CD14-positive monocyte (primary cell): Measurements from ENCODE around the gene SCEL. TPM values are rescaled to one million over a fixed set of nuclear protein-coding genes. Genes with fewer than 3 reads are reported as not detected.

Source experiments
- DNase-seq, 3 donors: peaks; one replicate each; pipeline ENCODE4 v3.0.0-alpha.2; 2011 to 2022
- H2AFZ ChIP-seq: 2 replicates; pipeline ENCODE4 v1.6.0; 2012; ENCODE audit warnings: mild to moderate bottlenecking, low read depth, low read length, inconsistent platforms; ENCODE audit not compliant: insufficient read depth, poor library complexity, severe bottlenecking
- H3K27ac ChIP-seq, 2 donors: 1 replicate in 1 of 2; 2 replicates in 1 of 2; pipeline ENCODE4 v1.5.1; 2012 to 2013; ENCODE audit warnings: low read length in 2 of 2, control low read depth in 1 of 2, inconsistent platforms in 1 of 2, low read depth in 1 of 2, mild to moderate bottlenecking in 1 of 2
- H3K27me3 ChIP-seq, 2 donors: one replicate each; pipeline versions ENCODE4 v1.6.0 to v1.6.1; 2011 to 2013; ENCODE audit warnings: low read length in 2 of 2; ENCODE audit not compliant: control insufficient read depth in 2 of 2, insufficient read depth in 2 of 2
- H3K36me3 ChIP-seq, 2 donors: replicated peaks in 1 of 2; 1 replicate in 1 of 2; 2 replicates in 1 of 2; pipeline versions ENCODE4 v1.5.1 to v1.6.1; 2012 to 2013; ENCODE audit warnings: low read length in 2 of 2, control low read depth in 1 of 2, inconsistent platforms in 1 of 2, mild to moderate bottlenecking in 1 of 2; ENCODE audit not compliant: insufficient read depth in 2 of 2, control insufficient read depth in 1 of 2
- H3K4me1 ChIP-seq, 2 donors: 1 replicate in 1 of 2; 2 replicates in 1 of 2; pipeline versions ENCODE4 v1.5.1 to v1.6.1; 2012 to 2013; ENCODE audit warnings: low read length in 2 of 2, control low read depth in 1 of 2, inconsistent platforms in 1 of 2, mild to moderate bottlenecking in 1 of 2, moderate library complexity in 1 of 2; ENCODE audit not compliant: insufficient read depth in 2 of 2, control insufficient read depth in 1 of 2
- H3K4me2 ChIP-seq: replicated peaks from 2 replicates; pipeline ENCODE3; 2012; ENCODE audit warnings: low read length, moderate library complexity, mild to moderate bottlenecking; ENCODE audit not compliant: poor library complexity, severe bottlenecking; ENCODE audit errors: extremely low read depth
- H3K4me3 ChIP-seq, 3 experiments: fragments of 200-600 bp in 1 of 3; sonication (generic) in 1 of 3; replicated peaks in 1 of 3; 1 replicate in 2 of 3; 2 replicates in 1 of 3; pipeline ENCODE4 v1.5.1; 2011 to 2013; ENCODE audit warnings: low read length in 3 of 3, mild to moderate bottlenecking in 3 of 3, control low read depth in 2 of 3, low read depth in 2 of 3, inconsistent platforms in 1 of 3, moderate library complexity in 1 of 3
- H3K79me2 ChIP-seq: 2 replicates; pipeline ENCODE4 v1.6.0; 2012; ENCODE audit warnings: mild to moderate bottlenecking, control low read depth, inconsistent platforms, low read length, moderate library complexity; ENCODE audit not compliant: insufficient read depth
- H3K9ac ChIP-seq: 2 replicates; pipeline ENCODE4 v1.6.0; 2017; ENCODE audit warnings: low read length, mild to moderate bottlenecking; ENCODE audit not compliant: insufficient read depth, poor library complexity, severe bottlenecking
- H3K9me3 ChIP-seq, 2 donors: replicated peaks in 1 of 2; 1 replicate in 1 of 2; 2 replicates in 1 of 2; pipeline versions ENCODE4 v1.5.1 to v1.6.1; 2012 to 2013; ENCODE audit warnings: low read length in 2 of 2, control low read depth in 1 of 2; ENCODE audit not compliant: control insufficient read depth in 1 of 2, insufficient read depth in 1 of 2
- H4K20me1 ChIP-seq: 2 replicates; pipeline ENCODE4 v1.6.0; 2012; ENCODE audit warnings: mild to moderate bottlenecking, low read length, control low read depth, moderate library complexity; ENCODE audit not compliant: insufficient read depth
- H3K27ac Mint-ChIP-seq, 7 donors: one replicate each; pipeline ENCODE4 v1.8.0; 2020; ENCODE audit warnings: mild to moderate bottlenecking in 7 of 7, mixed read lengths in 7 of 7, moderate library complexity in 6 of 7, inconsistent platforms in 2 of 7
- H3K27me3 Mint-ChIP-seq, 3 donors: one replicate each; pipeline ENCODE4 v1.8.0; 2021 to 2022; ENCODE audit warnings: low read depth in 3 of 3, mild to moderate bottlenecking in 3 of 3, mixed read lengths in 3 of 3, moderate library complexity in 3 of 3, inconsistent platforms in 1 of 3
- H3K36me3 Mint-ChIP-seq, 2 donors: one replicate each; pipeline ENCODE4 v1.8.0; 2020; ENCODE audit warnings: mixed read lengths in 2 of 2, inconsistent platforms in 1 of 2, mild to moderate bottlenecking in 1 of 2
- H3K4me1 Mint-ChIP-seq: one replicate; pipeline ENCODE4 v1.8.0; 2020; ENCODE audit warnings: mild to moderate bottlenecking, mixed read lengths
- H3K4me3 Mint-ChIP-seq, 2 donors: one replicate each; pipeline ENCODE4 v1.8.0; 2020; ENCODE audit warnings: mild to moderate bottlenecking in 2 of 2, mixed read lengths in 2 of 2, moderate library complexity in 1 of 2
- H3K9me3 Mint-ChIP-seq, 7 donors: one replicate each; pipeline ENCODE4 v1.8.0; 2020 to 2022; ENCODE audit warnings: mixed read lengths in 7 of 7, mild to moderate bottlenecking in 6 of 7, moderate library complexity in 6 of 7, inconsistent platforms in 2 of 7
- WGBS: methylation state at CpG from one replicate; pipeline ENCODE4 v1.1.5; 2013; ENCODE audit warnings: missing lambda C conversion rate; ENCODE audit not compliant: insufficient coverage; 5-methylcytosine and 5-hydroxymethylcytosine counted together
- intact Hi-C, 2 donors: fragments of 100-400 bp; cut with micrococcal nuclease; formaldehyde crosslinking; loops; one replicate each; pipeline versions ENCODE4 v1.15.0 to v1.15.1; 2023
- polyA plus RNA-seq, 3 donors: library from polyadenylated mRNA; depleted of rRNA in 1 of 3; unstranded in 2 of 3; stranded (reverse) in 1 of 3; fragments of 300-500 nt in 2 of 3; fragments of >200 nt in 1 of 3; fragmentation: Illumina TruSeq in 2 of 3; gene quantifications; 1 replicate in 2 of 3; 2 replicates in 1 of 3; pipeline ENCODE4 v1.2.3, GENCODE V29; 2012 to 2021
- TF ChIP-seq, protein P1 (sequence below): fragments of 200-600 bp; IDR thresholded peaks from one replicate; pipeline ENCODE4 v1.8.0; 2022; ENCODE audit warnings: antibody characterized with exemption, mild to moderate bottlenecking

Gene SCEL
- polyA plus RNA-seq, 3 donors, result not detected

DNA sequence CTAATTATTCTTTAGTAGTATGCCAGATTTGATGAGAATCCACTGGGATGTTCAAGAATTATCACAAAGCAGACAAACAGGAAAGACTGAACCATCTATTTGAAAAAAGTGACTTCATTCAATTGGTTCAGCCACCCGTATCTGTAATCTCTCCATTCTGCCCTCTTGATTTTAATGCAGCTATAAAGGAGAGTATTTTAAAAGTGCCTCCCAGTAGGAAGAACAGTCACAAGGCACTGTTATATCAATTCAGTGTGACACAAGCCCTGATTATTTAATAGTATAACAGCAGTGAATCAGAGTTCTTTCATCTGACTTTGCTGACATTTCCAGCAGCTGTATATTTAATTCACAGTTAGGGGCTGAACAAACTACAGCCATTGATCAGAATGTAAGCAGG lies 84.6 kb downstream of the SCEL start:
- H3K27me3 Mint-ChIP-seq, result no peaks in the 10 kb centered on the region
- peaks cover 56% of the 10 kb centered on the region for H3K4me1 Mint-ChIP-seq
- no peak for DNase-seq
- no peak overlapping the region for H3K4me2 ChIP-seq
- TF ChIP-seq, protein P1, sequence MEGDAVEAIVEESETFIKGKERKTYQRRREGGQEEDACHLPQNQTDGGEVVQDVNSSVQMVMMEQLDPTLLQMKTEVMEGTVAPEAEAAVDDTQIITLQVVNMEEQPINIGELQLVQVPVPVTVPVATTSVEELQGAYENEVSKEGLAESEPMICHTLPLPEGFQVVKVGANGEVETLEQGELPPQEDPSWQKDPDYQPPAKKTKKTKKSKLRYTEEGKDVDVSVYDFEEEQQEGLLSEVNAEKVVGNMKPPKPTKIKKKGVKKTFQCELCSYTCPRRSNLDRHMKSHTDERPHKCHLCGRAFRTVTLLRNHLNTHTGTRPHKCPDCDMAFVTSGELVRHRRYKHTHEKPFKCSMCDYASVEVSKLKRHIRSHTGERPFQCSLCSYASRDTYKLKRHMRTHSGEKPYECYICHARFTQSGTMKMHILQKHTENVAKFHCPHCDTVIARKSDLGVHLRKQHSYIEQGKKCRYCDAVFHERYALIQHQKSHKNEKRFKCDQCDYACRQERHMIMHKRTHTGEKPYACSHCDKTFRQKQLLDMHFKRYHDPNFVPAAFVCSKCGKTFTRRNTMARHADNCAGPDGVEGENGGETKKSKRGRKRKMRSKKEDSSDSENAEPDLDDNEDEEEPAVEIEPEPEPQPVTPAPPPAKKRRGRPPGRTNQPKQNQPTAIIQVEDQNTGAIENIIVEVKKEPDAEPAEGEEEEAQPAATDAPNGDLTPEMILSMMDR, result no peak
- peaks cover 0 to 9% of the 10 kb centered on the region in 2 donors for H3K4me1 ChIP-seq
- no peak overlapping the region for H3K27ac Mint-ChIP-seq
- H3K36me3 Mint-ChIP-seq, result no peaks in the 10 kb centered on the region
- no peaks in the 10 kb centered on the region for H3K9me3 ChIP-seq
- WGBS, result no CpG with 5 or more reads among the region's 1 CpG
- no peaks in the 10 kb centered on the region for H3K36me3 ChIP-seq
- intact Hi-C loops, result no loop called here
- no peak overlapping the region for H3K4me3 Mint-ChIP-seq
- H3K9ac ChIP-seq, result no peak overlapping the region
- H3K27ac ChIP-seq, result no peak overlapping the region
- H3K4me3 ChIP-seq, result no peak overlapping the region
- no peaks in the 10 kb centered on the region for H3K79me2 ChIP-seq
- peaks cover 0 to 5% (median 0%) of the 10 kb centered on the region in 7 donors for H3K9me3 Mint-ChIP-seq
- H2AFZ ChIP-seq, result peak overlapping the region; percentile 6
- H4K20me1 ChIP-seq, result no peaks in the 10 kb centered on the region
- no peaks in the 10 kb centered on the region for H3K27me3 ChIP-seq

DNA sequence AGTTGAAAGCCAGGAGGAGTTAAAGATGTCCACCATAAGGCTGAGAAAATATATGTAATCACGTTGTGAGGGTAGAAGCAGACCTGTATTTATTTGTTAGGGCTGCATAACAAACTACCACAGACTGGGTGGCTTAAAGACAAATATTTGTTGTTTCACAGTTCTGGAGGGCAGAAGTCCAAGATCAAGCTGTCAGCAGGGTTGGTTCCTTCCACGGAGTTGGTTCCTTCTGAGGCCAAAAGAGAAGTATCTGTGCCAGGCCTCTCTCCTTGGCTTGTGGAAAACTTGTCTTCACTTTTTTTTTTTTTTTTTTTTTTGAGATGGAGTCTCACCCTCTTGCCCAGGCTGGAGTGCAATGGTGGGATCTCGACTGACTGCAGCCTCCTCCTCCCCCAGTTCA lies 88.3 kb downstream of the SCEL start:
- Histone ChIP-seq H3K79me2 (no peaks in the 10 kb centered on the region), H2AFZ (peak overlapping the region; percentile 11), H3K9ac (no peak overlapping the region), H3K27me3 (no peaks in the 10 kb centered on the region), H3K36me3 (no peaks in the 10 kb centered on the region), H3K4me1 (peaks cover 0 to 9% of the 10 kb centered on the region in 2 donors), H3K27ac (no peak overlapping the region), H3K4me2 (no peak overlapping the region), H3K4me3 (no peak overlapping the region), H3K9me3 (no peaks in the 10 kb centered on the region), H4K20me1 (no peaks in the 10 kb centered on the region)
- Mint-ChIP-seq H3K4me3 (no peak overlapping the region), H3K36me3 (no peaks in the 10 kb centered on the region), H3K4me1 (peaks cover 37% of the 10 kb centered on the region), H3K9me3 (peaks cover 0 to 5% (median 0%) of the 10 kb centered on the region in 7 donors), H3K27me3 (no peaks in the 10 kb centered on the region), H3K27ac (no peak overlapping the region)
- DNase-seq, result no peak
- TF ChIP-seq, protein P1, result no peak
- WGBS, result 100% methylated on average over 1 of the region's 3 CpGs
- intact Hi-C loops, result no loop called here
